ENCODE data around the gene KLHL15.
"Not testable (repeated sequence)": the region's sequence is repeated elsewhere in the genome, so short reads cannot be mapped to it uniquely, and the experiment has no call there.

KLHL15 gene, protein sequence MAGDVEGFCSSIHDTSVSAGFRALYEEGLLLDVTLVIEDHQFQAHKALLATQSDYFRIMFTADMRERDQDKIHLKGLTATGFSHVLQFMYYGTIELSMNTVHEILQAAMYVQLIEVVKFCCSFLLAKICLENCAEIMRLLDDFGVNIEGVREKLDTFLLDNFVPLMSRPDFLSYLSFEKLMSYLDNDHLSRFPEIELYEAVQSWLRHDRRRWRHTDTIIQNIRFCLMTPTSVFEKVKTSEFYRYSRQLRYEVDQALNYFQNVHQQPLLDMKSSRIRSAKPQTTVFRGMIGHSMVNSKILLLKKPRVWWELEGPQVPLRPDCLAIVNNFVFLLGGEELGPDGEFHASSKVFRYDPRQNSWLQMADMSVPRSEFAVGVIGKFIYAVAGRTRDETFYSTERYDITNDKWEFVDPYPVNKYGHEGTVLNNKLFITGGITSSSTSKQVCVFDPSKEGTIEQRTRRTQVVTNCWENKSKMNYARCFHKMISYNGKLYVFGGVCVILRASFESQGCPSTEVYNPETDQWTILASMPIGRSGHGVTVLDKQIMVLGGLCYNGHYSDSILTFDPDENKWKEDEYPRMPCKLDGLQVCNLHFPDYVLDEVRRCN

DNA sequence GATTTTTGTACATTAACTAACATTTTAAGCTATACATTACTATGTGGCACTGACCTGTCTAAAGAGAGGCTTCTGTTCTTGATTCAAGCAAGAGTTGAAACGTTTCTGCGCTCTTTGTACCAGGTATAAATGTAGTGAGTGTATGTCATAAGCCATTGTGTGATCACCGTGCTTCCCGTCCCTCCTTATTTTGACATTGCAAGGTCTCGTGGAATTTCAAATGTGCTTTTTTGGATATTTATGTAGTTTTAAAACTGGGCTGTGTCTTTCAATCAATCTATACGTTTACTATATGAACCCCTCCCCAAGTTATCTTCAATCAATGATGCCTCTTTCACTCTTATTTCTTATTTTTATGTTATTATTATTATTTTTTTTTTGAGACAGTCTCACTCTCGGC is at the start of gene KLHL15:
TSS of gene KLHL15 (minus strand) at position 101 of the 400 bp plus-strand sequence. CDS start 20,493 bp downstream, outside the sequence.
- DNase-seq = no peak

- no peak for DNase-seq
Measured at GRCh38 chrX:24069877-24070276, 42.9 kb upstream of the KLHL15 start.

- DNase-seq = no peak
Measured at GRCh38 chrX:24063488-24063887, 36.5 kb upstream of the KLHL15 start.

DNA sequence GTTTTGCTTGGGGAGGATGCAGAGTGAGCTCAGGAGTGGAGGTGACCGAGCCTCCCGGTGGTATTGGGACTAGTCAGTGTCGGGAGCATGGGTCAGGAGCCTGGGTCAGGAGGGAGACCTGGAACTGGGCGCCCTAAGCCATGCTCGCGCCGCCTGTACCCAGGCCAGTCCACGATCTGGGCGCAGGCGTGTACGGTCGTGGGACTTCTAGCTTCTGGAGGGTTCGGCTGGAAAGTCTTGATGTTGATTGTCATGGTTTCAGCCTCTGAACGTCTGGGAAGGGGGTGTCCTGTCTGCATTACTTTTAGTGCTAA is 28.0 kb upstream of the KLHL15 start:
- no peak for DNase-seq

- DNase-seq = peak; percentile 86
Measured at GRCh38 chrX:24054182-24055042, 27.4 kb upstream of the KLHL15 start, which contains the start of gene EIF2S3. Gene EIF2S3 (plus strand): TSS chrX:24054956. CDS start chrX:24054969, 13 bp downstream.

GRCh38 chrX:24050522-24051318 is 23.7 kb upstream of the KLHL15 start:
- not testable (repeated sequence) for DNase-seq

GRCh38 chrX:24049643-24050042 is 22.7 kb upstream of the KLHL15 start:
- DNase-seq = not testable (repeated sequence)

DNA sequence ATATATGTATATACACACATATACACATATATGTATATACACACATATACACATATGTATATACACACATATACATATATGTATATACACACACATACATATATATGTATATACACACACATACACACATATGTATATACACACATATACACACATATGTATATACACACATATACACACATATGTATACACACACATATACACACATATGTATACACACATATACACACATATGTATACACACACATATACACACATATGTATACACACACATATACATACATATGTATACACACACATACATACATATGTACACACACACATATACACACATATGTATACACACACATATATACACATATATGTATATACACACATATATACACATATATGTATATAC is 19.1 kb upstream of the KLHL15 start:
- not testable (repeated sequence) for DNase-seq

- no peak for DNase-seq
Measured at GRCh38 chrX:24037729-24038128, 10.7 kb upstream of the KLHL15 start.

GRCh38 chrX:24034485-24034884 is 7.5 kb upstream of the KLHL15 start:
- no peak for DNase-seq

GRCh38 chrX:24030597-24030996 is 3.6 kb upstream of the KLHL15 start:
- no peak for DNase-seq

DNA sequence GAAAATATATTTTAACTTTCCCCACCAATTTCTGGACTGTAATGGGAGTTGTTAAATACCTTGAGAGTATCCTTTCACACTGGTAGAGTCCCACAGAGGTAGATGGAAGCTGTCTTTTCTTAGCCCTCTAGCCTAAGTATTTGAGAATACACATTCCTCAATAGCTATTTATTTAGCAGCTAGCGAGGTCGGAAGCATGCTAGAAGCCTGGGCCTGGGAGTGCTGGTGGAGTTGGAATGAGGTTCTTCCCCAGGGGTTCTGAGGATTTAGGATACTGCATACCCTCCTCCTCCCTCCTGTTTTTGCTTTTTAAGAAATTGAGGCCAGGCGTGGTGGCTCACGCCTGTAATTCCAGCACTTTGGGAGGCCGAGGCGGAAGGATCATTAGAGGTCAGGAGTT is 999 bp upstream of the KLHL15 start:
- DNase-seq = no peak

DNA sequence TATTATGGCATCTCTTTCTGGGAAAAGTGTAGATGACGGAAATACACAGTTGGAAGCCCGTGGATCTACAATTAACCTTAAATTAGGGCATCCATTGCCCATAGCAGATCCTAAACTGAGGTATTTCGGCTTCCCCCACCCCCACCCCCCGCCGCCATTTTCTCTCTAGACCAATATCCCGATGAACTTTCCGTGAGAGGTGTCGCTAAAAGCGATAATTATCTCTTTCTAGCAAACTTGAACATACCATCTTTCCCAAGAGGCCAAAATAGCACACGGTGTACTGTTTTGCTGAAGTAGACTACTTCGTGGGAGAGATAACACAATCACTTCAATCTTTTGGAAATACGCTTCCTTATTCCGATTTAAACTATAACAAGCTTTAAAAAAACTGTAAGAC is 554 bp downstream of the KLHL15 start:
- DNase-seq = no peak

DNA sequence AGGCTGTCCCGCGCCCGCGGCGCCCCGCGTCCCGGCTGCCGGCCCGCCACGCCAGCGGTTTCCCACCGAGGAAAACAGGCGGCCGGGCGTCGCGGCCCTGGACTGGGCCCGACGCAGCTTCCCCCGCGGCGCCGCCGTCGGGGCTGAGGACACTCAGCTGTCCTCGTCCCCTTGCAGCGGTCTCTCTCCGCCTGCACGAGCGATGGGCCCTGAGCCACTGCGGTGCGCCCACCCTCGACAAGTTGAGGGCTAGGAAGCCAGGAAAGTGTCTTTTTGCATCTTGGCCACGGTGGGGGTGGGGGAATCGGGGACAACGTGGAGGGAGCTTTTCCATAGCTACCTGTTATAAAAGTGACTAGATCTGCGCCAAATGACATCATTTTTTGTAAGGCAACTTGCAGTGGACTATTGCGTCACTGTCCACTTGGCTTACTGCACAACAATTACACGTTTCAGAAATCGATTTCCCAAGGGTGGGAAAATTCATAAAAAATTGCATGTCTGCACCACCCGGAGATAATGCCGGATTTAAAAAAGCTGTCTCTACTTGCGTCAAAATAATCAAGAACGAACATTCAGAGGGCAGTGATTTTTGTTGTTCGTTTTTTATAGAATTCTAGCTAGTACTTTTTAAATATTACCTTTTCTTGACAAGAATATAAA is 1.1 kb downstream of the KLHL15 start:
- no peak for DNase-seq

DNA sequence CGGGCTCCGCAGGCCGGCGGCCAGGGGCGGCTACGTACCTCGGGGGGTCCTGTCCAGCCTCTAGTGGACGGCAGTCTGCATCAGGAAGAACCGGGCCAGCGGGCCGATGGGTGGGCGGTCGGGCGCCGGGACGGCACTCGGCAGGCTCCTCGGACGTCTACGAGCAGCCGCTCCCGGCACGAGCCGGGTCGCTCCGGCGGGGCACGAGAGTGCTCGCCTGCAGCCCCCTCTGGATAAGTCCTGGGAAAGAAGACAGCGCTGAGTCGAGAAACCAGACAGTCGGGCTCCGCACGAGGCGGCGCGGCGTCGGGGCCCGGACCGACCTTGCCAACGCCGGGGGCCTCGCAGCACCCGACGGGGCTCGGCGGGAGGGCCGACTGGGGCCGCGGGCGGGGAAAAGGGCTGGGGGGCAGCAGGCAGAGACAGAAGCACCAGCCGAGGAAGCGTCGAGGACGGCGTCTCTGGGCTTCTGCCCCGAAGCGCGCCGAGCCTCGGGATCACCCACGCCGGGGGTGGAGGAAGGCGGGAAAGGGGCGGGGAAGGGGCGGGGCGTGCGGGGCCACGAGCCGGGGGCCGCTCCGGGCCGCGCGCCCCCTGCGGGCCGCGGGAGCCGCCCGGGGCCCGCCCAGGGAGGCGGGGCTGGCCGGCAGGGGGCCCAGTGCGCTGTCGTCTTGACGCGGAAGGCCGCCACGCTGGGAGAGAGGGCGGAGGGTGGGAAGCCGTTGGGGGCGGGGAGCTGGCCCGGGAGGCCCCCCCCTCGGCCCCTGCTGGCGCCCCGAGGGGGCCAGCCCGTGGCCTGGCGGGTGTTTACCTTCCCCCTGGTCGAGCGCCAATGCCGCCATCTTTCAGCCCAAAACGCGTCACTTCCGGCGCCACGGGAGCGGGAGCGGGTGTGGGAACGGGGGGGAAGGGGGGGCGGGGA is 1.9 kb downstream of the KLHL15 start:
- peak; percentile 24 for DNase-seq

GRCh38 chrX:24023972-24024669 is 2.9 kb downstream of the KLHL15 start:
- DNase-seq = no peak

DNA sequence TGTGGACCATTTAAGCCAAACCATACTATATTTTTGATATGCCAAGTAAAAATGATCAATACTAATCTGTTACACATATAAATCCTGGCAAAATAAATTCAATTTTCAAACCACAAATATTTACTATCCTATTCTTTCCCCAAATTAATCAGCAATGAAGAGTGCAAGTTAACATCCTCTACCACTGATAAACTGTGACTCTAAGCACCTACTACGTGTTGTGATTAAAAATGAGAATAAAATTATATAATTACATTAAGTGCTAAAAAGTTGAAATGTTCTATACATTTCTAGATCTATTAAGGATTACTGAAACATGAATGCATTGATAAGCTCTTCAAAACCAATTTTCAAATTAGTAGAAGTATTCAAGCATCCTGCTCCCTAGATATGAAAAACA is 3.4 kb downstream of the KLHL15 start:
- no peak for DNase-seq

- no peak for DNase-seq
Measured at GRCh38 chrX:24020306-24020876, 6.6 kb downstream of the KLHL15 start.

GRCh38 chrX:24019448-24019847 is 7.5 kb downstream of the KLHL15 start:
- no peak for DNase-seq

DNA sequence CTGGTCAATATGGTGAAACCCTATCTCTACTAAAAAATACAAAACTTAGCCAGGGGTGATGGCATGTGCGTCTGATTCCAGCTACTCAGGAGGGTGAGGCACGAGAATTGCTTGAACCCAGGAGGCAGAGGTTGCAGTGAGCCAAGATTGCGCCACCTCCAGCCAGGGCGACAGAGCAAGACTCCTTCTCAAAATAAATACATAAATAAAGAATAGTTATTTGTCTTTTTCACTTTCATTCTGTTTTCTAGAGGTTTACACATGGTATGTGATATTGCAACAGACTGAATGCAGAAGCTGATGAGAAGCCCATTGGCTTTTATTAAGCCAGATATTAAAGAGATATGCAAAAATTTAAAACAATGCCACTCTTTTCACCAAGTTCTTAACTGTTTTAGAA is 8.2 kb downstream of the KLHL15 start:
- DNase-seq = no peak
